ENCODE measurements around the gene ABCC11. TPM values are rescaled to one million over a fixed set of nuclear protein-coding genes. Genes with fewer than 3 reads are reported as not detected.

Gene ABCC11
- total and polyA plus RNA-seq, 2 of the 13 experiments (the other 11 are each of a cell fraction or from before 2014, with no cell fraction given) = 1.0 to 1.4 TPM

DNA sequence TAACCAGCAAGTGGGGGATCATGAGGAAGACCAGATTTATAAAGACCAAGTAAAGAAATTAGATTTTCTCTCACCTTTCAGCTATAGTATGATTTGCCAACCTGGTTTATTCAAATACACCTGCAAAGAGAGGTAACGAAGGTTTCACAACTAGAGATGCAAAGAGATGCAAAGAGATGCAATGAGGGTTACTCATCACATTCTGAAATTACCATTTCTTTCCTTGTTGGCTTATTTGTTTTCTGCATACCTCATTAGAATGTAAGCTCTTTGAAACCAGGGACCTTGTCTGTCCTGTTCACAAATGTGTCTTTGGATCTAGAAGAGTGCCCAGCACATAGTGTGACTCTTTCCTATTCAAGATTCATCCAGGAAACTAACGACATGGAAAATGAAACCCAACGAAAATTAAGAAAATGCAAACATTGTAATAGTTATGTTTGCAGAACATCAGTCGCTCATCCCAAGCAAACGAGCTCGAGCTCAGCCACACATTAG is 12.2 kb downstream of the ABCC11 start:
- CTCF ChIA-PET (ENCODE audit: low intra/inter-chr PET ratio, low total read pairs) = no interaction called here

DNA sequence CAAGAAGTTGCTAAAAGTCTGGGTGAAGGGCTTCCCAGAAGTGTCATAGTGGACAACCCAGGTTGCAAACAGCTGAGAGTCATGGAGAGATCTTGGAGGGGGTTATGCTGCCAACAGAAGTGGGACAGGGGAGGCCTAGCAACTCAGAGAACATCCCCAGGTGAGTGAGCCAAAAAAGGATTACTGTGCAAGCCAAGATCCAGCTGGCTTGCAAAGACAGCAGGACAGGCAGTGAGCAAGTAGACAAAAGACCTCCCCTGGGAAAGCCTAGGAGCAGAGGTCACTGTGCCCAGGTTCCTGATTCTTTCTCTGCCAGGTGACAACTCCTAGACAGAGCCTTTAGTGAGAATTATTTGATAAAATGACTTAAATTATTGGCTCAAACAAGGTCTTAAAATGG is 12.7 kb downstream of the ABCC11 start:
- Histone ChIP-seq H3K4me3 (replicated peaks in 1 of 3; ENCODE audit: insufficient read depth in 1 of 3, low read depth in 2 of 3, low read length in 3 of 3) (no peak overlapping the region), H3K27ac (ENCODE audit: extremely low read length, insufficient read depth, low read length) (no peak overlapping the region), H2AFZ (ENCODE audit: low read length) (no peak overlapping the region), H3K9ac (ENCODE audit: insufficient read depth, low read depth, low read length) (no peak overlapping the region), H3K27me3 (ENCODE audit: control insufficient read depth in 1 of 2, insufficient read depth in 2 of 2, low read length in 2 of 2) (no peaks in the 10 kb centered on the region), H3K36me3 (replicated peaks in 1 of 2; ENCODE audit: control insufficient read depth in 1 of 2, insufficient read depth in 2 of 2, low read length in 2 of 2) (no peaks in the 10 kb centered on the region), H3K4me1 (ENCODE audit: insufficient read depth, low read length) (peaks cover 73% of the 10 kb centered on the region), H3K9me3 (ENCODE audit: low read length) (no peaks in the 10 kb centered on the region), H3K79me2 (ENCODE audit: insufficient read depth, low read length) (no peaks in the 10 kb centered on the region), H3K4me2 (ENCODE audit: low read depth, low read length) (peak overlapping the region; percentile 86; the same call in 1 of the 2 replicates), H4K20me1 (ENCODE audit: insufficient read depth, low read length) (no peaks in the 10 kb centered on the region)
- ATAC-seq (no peak), FAIRE-seq (peak; percentile 12), DNase-seq (ENCODE audit: low spot score) (no peak)
- in situ Hi-C loops (cut with HindIII; ENCODE audit: extremely low pct_ligation_motif_present, low pct_unique_long_range_greater_than_20kb) = no loop called here
- ChIA-PET CTCF (ENCODE audit: low intra/inter-chr PET ratio, low total read pairs) (no interaction called here), POLR2A (interaction anchor here (1.2 to 2.9 kb wide), 9 partner anchors 9 to 389 kb away, joined by 3 to 41 read pairs (median 7); partner anchors contain the start of genes ABCC11 and LONP2)
- BruUV-seq (replicated peaks) = no TSS peak
- no peak for TF ChIP-seq RARG (CRISPR knock-in tag; IDR thresholded peaks at IDR 0.05; ENCODE audit: low read depth)
- TF ChIP-seq ZNF317 (CRISPR knock-in tag; IDR thresholded peaks at IDR 0.05) = no peak
- TF ChIP-seq ZZZ3 (CRISPR knock-in tag; IDR thresholded peaks at IDR 0.05; ENCODE audit: borderline replicate concordance) = 0 out of 2 replicates have a peak, but pooled peaks have one; percentile 17
- intact Hi-C loops (cut with micrococcal nuclease; ENCODE audit: unreplicated experiment) = loop anchor here (1.0 to 5.0 kb wide), 3 partner anchors 10 to 398 kb away; partner anchors contain the start of gene LONP2

More for the DNA sequence above, 12.2 kb downstream of the ABCC11 start:
- H3K4me1 ChIP-seq (ENCODE audit: insufficient read depth, low read length) = peaks cover 68% of the 10 kb centered on the region
- peak overlapping the region; percentile 74 for H2AFZ ChIP-seq (ENCODE audit: low read length)
- in situ Hi-C loops (cut with HindIII; ENCODE audit: extremely low pct_ligation_motif_present, low pct_unique_long_range_greater_than_20kb) (no loop called here), intact Hi-C loops (cut with micrococcal nuclease; ENCODE audit: unreplicated experiment) (loop anchor here (1.0 kb wide), 1 partner anchor 9 kb away; the partner anchor contains the start of gene LONP2)
- ATAC-seq = no peak
- H3K4me2 ChIP-seq (ENCODE audit: low read depth, low read length) = peak overlapping the region; percentile 86
- no TSS peak for BruUV-seq (replicated peaks)
- DNase-seq (ENCODE audit: low spot score) = no peak
- no peaks in the 10 kb centered on the region for H3K9me3 ChIP-seq (ENCODE audit: low read length)
- H3K79me2 ChIP-seq (ENCODE audit: insufficient read depth, low read length) = no peaks in the 10 kb centered on the region
- TF ChIP-seq SNAPC2 (CRISPR knock-in tag; IDR thresholded peaks at IDR 0.05) = peak; percentile 41; the same call in 1 of the 2 replicates
- peak; percentile 13; the same call in 1 of the 2 replicates for TF ChIP-seq ZZZ3 (CRISPR knock-in tag; IDR thresholded peaks at IDR 0.05; ENCODE audit: borderline replicate concordance)
- peak; percentile 24; the same call in 1 of the 2 replicates for TF ChIP-seq ZNF17 (CRISPR knock-in tag; IDR thresholded peaks at IDR 0.05)
- peak; percentile 12; the same call in 1 of the 2 replicates for TF ChIP-seq MAFF (IDR thresholded peaks at IDR 0.05; ENCODE audit: low read depth, low read length)
- peak; percentile 66; the same call in 1 of the 2 replicates for TF ChIP-seq CEBPB (IDR thresholded peaks at IDR 0.05; ENCODE audit: borderline replicate concordance, low read depth, low read length)
- TF ChIP-seq TEAD2 (CRISPR knock-in tag; IDR thresholded peaks at IDR 0.05) = no peak
- TF ChIP-seq ZSCAN31 (CRISPR knock-in tag; IDR thresholded peaks at IDR 0.05; ENCODE audit: low read depth) = 0 out of 2 replicates have a peak, but pooled peaks have one; percentile 38
- TF ChIP-seq HMGA1 (CRISPR knock-in tag; conservative IDR thresholded peaks at IDR 0.05) = no peak
- TF ChIP-seq ZKSCAN1 (IDR thresholded peaks at IDR 0.05; ENCODE audit: low read length) = peak; percentile 95
- no peak for TF ChIP-seq HDAC2 (CRISPR knock-in tag; IDR thresholded peaks at IDR 0.05)
- H3K36me3 ChIP-seq (replicated peaks in 1 of 2; ENCODE audit: control insufficient read depth in 1 of 2, insufficient read depth in 2 of 2, low read length in 2 of 2) = no peaks in the 10 kb centered on the region
- peak overlapping the region; percentile 66 for H3K27ac ChIP-seq (ENCODE audit: extremely low read length, insufficient read depth, low read length)
- H3K27me3 ChIP-seq (ENCODE audit: control insufficient read depth in 1 of 2, insufficient read depth in 2 of 2, low read length in 2 of 2) = no peaks in the 10 kb centered on the region
- H4K20me1 ChIP-seq (ENCODE audit: insufficient read depth, low read length) = no peaks in the 10 kb centered on the region
- peak; percentile 28 for FAIRE-seq
- POLR2A ChIA-PET = interaction anchor here (1.2 to 2.9 kb wide), 13 partner anchors 9 to 388 kb away, joined by 3 to 41 read pairs (median 7); partner anchors contain the start of genes ABCC11 and LONP2
- peak overlapping the region; percentile 55; the same call in 1 of the 2 replicates for H3K9ac ChIP-seq (ENCODE audit: insufficient read depth, low read depth, low read length)
- peak overlapping the region; percentile 17 to 57 (median 26); a peak in 5 of 6 replicates for H3K4me3 ChIP-seq (replicated peaks in 1 of 3; ENCODE audit: insufficient read depth in 1 of 3, low read depth in 2 of 3, low read length in 3 of 3)
- WGBS (ENCODE audit: low lambda C conversion rate) = 8% methylated on average over 6 of the region's 6 CpGs

Measured in HepG2 (cell line).